T-helper 1 cell treated with Interleukin-12 subunit alpha and Interleukin-12 subunit beta and Interleukin-4 antibody, amounts not matched to agents 30 μg/mL and 1 μg/mL, for 36 hours (primary cell): ENCODE results near the gene BAZ1A.
A peak's percentile ranks its signal among the peaks of the same experiment; 100 is the strongest.
"Not testable (repeated sequence)": the region's sequence is repeated elsewhere in the genome, so short reads cannot be mapped to it uniquely, and the experiment has no call there.

Experiments
- H3K27ac Mint-ChIP-seq: one replicate; pipeline ENCODE4 v1.8.0; 2021; ENCODE audit warnings: mild to moderate bottlenecking, mixed read lengths
- H3K27me3 Mint-ChIP-seq: one replicate; pipeline ENCODE4 v1.8.0; 2021; ENCODE audit warnings: low read depth, mixed read lengths
- H3K36me3 Mint-ChIP-seq: one replicate; pipeline ENCODE4 v1.8.0; 2021; ENCODE audit warnings: low read depth, mixed read lengths
- H3K4me1 Mint-ChIP-seq: one replicate; pipeline ENCODE4 v1.8.0; 2021; ENCODE audit warnings: low read depth, mixed read lengths
- H3K4me3 Mint-ChIP-seq: one replicate; pipeline ENCODE4 v1.8.0; 2021; ENCODE audit warnings: mild to moderate bottlenecking, moderate library complexity, mixed read lengths
- H3K9me3 Mint-ChIP-seq: one replicate; pipeline ENCODE4 v1.8.0; 2021; ENCODE audit warnings: mixed read lengths

Gene BAZ1A

GRCh38 chr14:34826661-34827060, 48.5 kb downstream of the BAZ1A start:
- Mint-ChIP-seq H3K27ac (no peak overlapping the region), H3K4me3 (no peak overlapping the region), H3K36me3 (peaks cover 33% of the 10 kb centered on the region), H3K27me3 (no peaks in the 10 kb centered on the region), H3K4me1 (peaks cover 21% of the 10 kb centered on the region), H3K9me3 (no peaks in the 10 kb centered on the region)

GRCh38 chr14:34824826-34825225, 50.3 kb downstream of the BAZ1A start:
- H3K27ac Mint-ChIP-seq = peak overlapping the region; percentile 0
- peaks cover 14% of the 10 kb centered on the region for H3K4me1 Mint-ChIP-seq
- H3K4me3 Mint-ChIP-seq = no peak overlapping the region
- H3K36me3 Mint-ChIP-seq = peaks cover 32% of the 10 kb centered on the region
- H3K9me3 Mint-ChIP-seq = no peaks in the 10 kb centered on the region
- H3K27me3 Mint-ChIP-seq = no peaks in the 10 kb centered on the region

- Mint-ChIP-seq H3K4me1 (peaks cover 9% of the 10 kb centered on the region), H3K27ac (no peak overlapping the region), H3K4me3 (no peak overlapping the region), H3K36me3 (peaks cover 28% of the 10 kb centered on the region), H3K27me3 (no peaks in the 10 kb centered on the region), H3K9me3 (no peaks in the 10 kb centered on the region)
Observed at GRCh38 chr14:34824256-34824655, 50.9 kb downstream of the BAZ1A start.

- Mint-ChIP-seq H3K36me3 (peaks cover 9% of the 10 kb centered on the region), H3K27me3 (no peaks in the 10 kb centered on the region), H3K4me1 (peaks cover 5% of the 10 kb centered on the region), H3K4me3 (no peak overlapping the region), H3K9me3 (no peaks in the 10 kb centered on the region), H3K27ac (no peak overlapping the region)
Observed at GRCh38 chr14:34817768-34818167, 57.4 kb downstream of the BAZ1A start.

GRCh38 chr14:34810028-34810427, 65.1 kb downstream of the BAZ1A start:
- peaks cover 32% of the 10 kb centered on the region for H3K36me3 Mint-ChIP-seq
- peaks cover 8% of the 10 kb centered on the region for H3K4me1 Mint-ChIP-seq
- H3K27me3 Mint-ChIP-seq = no peaks in the 10 kb centered on the region
- no peak overlapping the region for H3K27ac Mint-ChIP-seq
- peaks cover 21% of the 10 kb centered on the region for H3K9me3 Mint-ChIP-seq
- H3K4me3 Mint-ChIP-seq = no peak overlapping the region

- no peak overlapping the region for H3K27ac Mint-ChIP-seq
- H3K36me3 Mint-ChIP-seq = peaks cover 47% of the 10 kb centered on the region
- H3K27me3 Mint-ChIP-seq = no peaks in the 10 kb centered on the region
- no peak overlapping the region for H3K4me3 Mint-ChIP-seq
- peaks cover 4% of the 10 kb centered on the region for H3K4me1 Mint-ChIP-seq
- H3K9me3 Mint-ChIP-seq = peaks cover 31% of the 10 kb centered on the region
Observed at GRCh38 chr14:34806257-34806656, 68.9 kb downstream of the BAZ1A start.

GRCh38 chr14:34804933-34805332, 70.2 kb downstream of the BAZ1A start:
- H3K4me1 Mint-ChIP-seq = peaks cover 4% of the 10 kb centered on the region
- no peak overlapping the region for H3K4me3 Mint-ChIP-seq
- peaks cover 57% of the 10 kb centered on the region for H3K36me3 Mint-ChIP-seq
- no peaks in the 10 kb centered on the region for H3K27me3 Mint-ChIP-seq
- H3K9me3 Mint-ChIP-seq = peaks cover 31% of the 10 kb centered on the region
- no peak overlapping the region for H3K27ac Mint-ChIP-seq

- not testable (repeated sequence) for H3K4me3 Mint-ChIP-seq, H3K27me3 Mint-ChIP-seq, H3K9me3 Mint-ChIP-seq, H3K27ac Mint-ChIP-seq, H3K4me1 Mint-ChIP-seq
- peaks cover 51% of the 10 kb centered on the region for H3K36me3 Mint-ChIP-seq
Observed at GRCh38 chr14:34798861-34799260, 76.3 kb downstream of the BAZ1A start.

GRCh38 chr14:34797747-34798583, 77.2 kb downstream of the BAZ1A start:
- Mint-ChIP-seq H3K27ac (no peak overlapping the region), H3K4me1 (peaks cover 4% of the 10 kb centered on the region), H3K4me3 (no peak overlapping the region), H3K36me3 (peaks cover 51% of the 10 kb centered on the region), H3K27me3 (no peaks in the 10 kb centered on the region), H3K9me3 (no peaks in the 10 kb centered on the region)

- H3K27me3 Mint-ChIP-seq = no peaks in the 10 kb centered on the region
- no peak overlapping the region for H3K4me3 Mint-ChIP-seq
- no peak overlapping the region for H3K27ac Mint-ChIP-seq
- peaks cover 46% of the 10 kb centered on the region for H3K36me3 Mint-ChIP-seq
- no peaks in the 10 kb centered on the region for H3K4me1 Mint-ChIP-seq
- no peaks in the 10 kb centered on the region for H3K9me3 Mint-ChIP-seq
Observed at GRCh38 chr14:34796902-34797301, 78.3 kb downstream of the BAZ1A start.

GRCh38 chr14:34794941-34795340, 80.2 kb downstream of the BAZ1A start:
- no peak overlapping the region for H3K4me3 Mint-ChIP-seq
- no peak overlapping the region for H3K27ac Mint-ChIP-seq
- no peaks in the 10 kb centered on the region for H3K9me3 Mint-ChIP-seq
- H3K27me3 Mint-ChIP-seq = no peaks in the 10 kb centered on the region
- H3K4me1 Mint-ChIP-seq = no peaks in the 10 kb centered on the region
- H3K36me3 Mint-ChIP-seq = peaks cover 42% of the 10 kb centered on the region

- no peaks in the 10 kb centered on the region for H3K9me3 Mint-ChIP-seq
- peaks cover 42% of the 10 kb centered on the region for H3K36me3 Mint-ChIP-seq
- no peak overlapping the region for H3K27ac Mint-ChIP-seq
- H3K4me3 Mint-ChIP-seq = no peak overlapping the region
- H3K4me1 Mint-ChIP-seq = no peaks in the 10 kb centered on the region
- H3K27me3 Mint-ChIP-seq = no peaks in the 10 kb centered on the region
Observed at GRCh38 chr14:34794217-34794616, 80.9 kb downstream of the BAZ1A start.

- no peaks in the 10 kb centered on the region for H3K27me3 Mint-ChIP-seq
- H3K36me3 Mint-ChIP-seq = peaks cover 34% of the 10 kb centered on the region
- H3K9me3 Mint-ChIP-seq = no peaks in the 10 kb centered on the region
- H3K27ac Mint-ChIP-seq = no peak overlapping the region
- H3K4me3 Mint-ChIP-seq = no peak overlapping the region
- no peaks in the 10 kb centered on the region for H3K4me1 Mint-ChIP-seq
Observed at GRCh38 chr14:34792598-34792997, 82.6 kb downstream of the BAZ1A start.

- no peaks in the 10 kb centered on the region for H3K27me3 Mint-ChIP-seq
- H3K4me3 Mint-ChIP-seq = no peak overlapping the region
- H3K4me1 Mint-ChIP-seq = peaks cover 5% of the 10 kb centered on the region
- peaks cover 37% of the 10 kb centered on the region for H3K36me3 Mint-ChIP-seq
- no peak overlapping the region for H3K27ac Mint-ChIP-seq
- H3K9me3 Mint-ChIP-seq = no peaks in the 10 kb centered on the region
Observed at GRCh38 chr14:34785223-34786006, 89.7 kb downstream of the BAZ1A start.

GRCh38 chr14:34782031-34782430, 93.1 kb downstream of the BAZ1A start:
- Mint-ChIP-seq H3K27me3 (no peaks in the 10 kb centered on the region), H3K9me3 (no peaks in the 10 kb centered on the region), H3K36me3 (peaks cover 39% of the 10 kb centered on the region), H3K4me1 (peaks cover 6% of the 10 kb centered on the region), H3K4me3 (no peak overlapping the region), H3K27ac (no peak overlapping the region)
